ENCODE measurements around the gene KRT72.

DNA sequence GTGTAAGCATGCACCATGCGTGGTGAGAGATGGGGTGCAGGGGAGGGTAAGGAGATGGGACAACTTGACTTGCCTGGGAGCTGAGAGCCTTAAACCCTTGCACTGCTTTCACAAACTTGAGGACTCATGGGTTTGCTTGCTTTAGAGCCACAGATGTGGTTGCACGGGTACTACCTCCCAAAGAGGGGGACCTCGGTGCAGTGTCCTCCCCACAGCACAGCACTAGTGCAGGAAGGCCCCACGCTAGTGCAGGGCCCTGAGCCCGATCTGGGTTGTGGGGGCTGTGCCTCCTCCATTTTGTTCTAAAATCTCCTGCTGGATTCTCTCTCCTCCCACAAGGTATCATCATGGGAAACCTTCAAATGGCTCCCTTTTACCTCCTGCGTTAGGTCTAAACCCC lies 11.2 kb downstream of the KRT72 start:
- TF ChIP-seq CTCF (IDR thresholded peaks at IDR 0.05 in 8 of 11, conservative IDR thresholded peaks at IDR 0.05 in 3 of 11) = no peak
- TF ChIP-seq POLR2A (IDR thresholded peaks at IDR 0.05) = no peak
- TF ChIP-seq POLR2AphosphoS5 (IDR thresholded peaks at IDR 0.05) = no peak

All from spleen (tissue), 7 donors.